Measurements from ENCODE around the gene NENF. TPM values are rescaled to one million over a fixed set of nuclear protein-coding genes. Genes with fewer than 3 reads are reported as not detected.

The NENF gene
- polyA plus RNA-seq, 1 of the 3 experiments (the other 2 are of a cell fraction), result 78.7 TPM

GRCh38 chr1:212413902-212414327, 18.8 kb upstream of the NENF start:
- no peaks in the 10 kb centered on the region for H3K9me3 ChIP-seq
- H4K20me1 ChIP-seq (ENCODE audit: insufficient read depth), result no peaks in the 10 kb centered on the region
- WGBS (ENCODE audit: low lambda C conversion rate), result 22% methylated on average over 20 of the region's 21 CpGs
- H3K79me2 ChIP-seq (ENCODE audit: insufficient read depth), result 0 out of 2 replicates have a peak, but pooled peaks cover 6% of the 10 kb centered on the region
- H3K4me2 ChIP-seq, result peak overlapping the region; percentile 79
- peak; percentile 20; the same call in 1 of the 2 replicates for TF ChIP-seq MXI1 (IDR thresholded peaks at IDR 0.05; ENCODE audit: low read depth, low read length)
- no peak for TF ChIP-seq GABPA (IDR thresholded peaks at IDR 0.05; ENCODE audit: low read depth)
- DNase-seq, result peak; percentile 68
- H3K9me2 ChIP-seq, result no peaks in the 10 kb centered on the region
- H3K9ac ChIP-seq, result peak overlapping the region; percentile 64; the same call in 1 of the 2 replicates
- peak overlapping the region; percentile 78 to 87 for H3K4me3 ChIP-seq (ENCODE audit: low read depth in 2 of 2, low read length in 1 of 2)
- peak overlapping the region; percentile 95 for H2AFZ ChIP-seq (ENCODE audit: low read depth)
- no peaks in the 10 kb centered on the region for H3K27me3 ChIP-seq (ENCODE audit: insufficient read depth)
- CTCF ChIA-PET, result interaction anchor here (0.7 to 1.4 kb wide), 2 partner anchors 25 to 42 kb away, joined by 3 to 9 read pairs; no protein-coding TSS in a partner anchor
- H3K36me3 ChIP-seq (replicated peaks in 1 of 2; ENCODE audit: control insufficient read depth in 1 of 2, insufficient read depth in 2 of 2, low read length in 1 of 2), result peaks cover 2 to 25% of the 10 kb centered on the region in 2 experiments
- POLR2A ChIA-PET, result no interaction called here
- H3K4me1 ChIP-seq (ENCODE audit: control insufficient read depth in 1 of 2, insufficient read depth in 2 of 2, low read depth in 1 of 2, low read length in 1 of 2), result peaks cover 0 to 9% of the 10 kb centered on the region in 2 experiments; a peak in 1 of 4 replicates
- no peaks in the 10 kb centered on the region for H3F3A ChIP-seq (replicated peaks; ENCODE audit: insufficient read depth)
- no peak overlapping the region for H3K27ac ChIP-seq (ENCODE audit: low read depth in 2 of 2, low read length in 1 of 2)

- peak; percentile 98 for DNase-seq
- no peaks in the 10 kb centered on the region for H3K9me2 ChIP-seq
- 2% methylated on average over 39 of the region's 74 CpGs for WGBS (ENCODE audit: low lambda C conversion rate)
- CTCF ChIA-PET, result interaction anchor here (1.1 to 1.9 kb wide), 3 partner anchors 41 to 344 kb away, joined by 3 to 9 read pairs (median 5); no protein-coding TSS in a partner anchor
- peak within 1 kb of the TSS; percentile 79 for H3K4me2 ChIP-seq
- peak within 1 kb of the TSS; percentile 78 to 87 for H3K4me3 ChIP-seq (ENCODE audit: low read depth in 2 of 2, low read length in 1 of 2)
- H4K20me1 ChIP-seq (ENCODE audit: insufficient read depth), result no peaks in the 10 kb centered on the region
- H2AFZ ChIP-seq (ENCODE audit: low read depth), result peak within 1 kb of the TSS; percentile 95
- no peaks in the 10 kb centered on the region for H3K9me3 ChIP-seq
- 0 out of 2 replicates have a peak, but pooled peaks cover 6% of the 10 kb centered on the region for H3K79me2 ChIP-seq (ENCODE audit: insufficient read depth)
- POLR2A ChIA-PET, result no interaction called here
- H3K27ac ChIP-seq (ENCODE audit: low read depth in 2 of 2, low read length in 1 of 2), result peak within 1 kb of the TSS in 1 of 2 experiments; percentile 67; a peak in 1 of 4 replicates
- no peaks in the 10 kb centered on the region for H3F3A ChIP-seq (replicated peaks; ENCODE audit: insufficient read depth)
- peak within 1 kb of the TSS; percentile 64; the same call in 1 of the 2 replicates for H3K9ac ChIP-seq
- peaks cover 0 to 9% of the 10 kb centered on the region in 2 experiments; a peak in 1 of 4 replicates for H3K4me1 ChIP-seq (ENCODE audit: control insufficient read depth in 1 of 2, insufficient read depth in 2 of 2, low read depth in 1 of 2, low read length in 1 of 2)
- no peaks in the 10 kb centered on the region for H3K27me3 ChIP-seq (ENCODE audit: insufficient read depth)
- H3K36me3 ChIP-seq (replicated peaks in 1 of 2; ENCODE audit: control insufficient read depth in 1 of 2, insufficient read depth in 2 of 2, low read length in 1 of 2), result peaks cover 2 to 19% of the 10 kb centered on the region in 2 experiments
- TF ChIP-seq EP300 (IDR thresholded peaks at IDR 0.05; ENCODE audit: borderline replicate concordance in 1 of 2, low read depth in 1 of 2, low read length in 1 of 2) (no peak), GABPA (IDR thresholded peaks at IDR 0.05; ENCODE audit: low read depth) (no peak), YY1 (IDR thresholded peaks at IDR 0.05; ENCODE audit: low read depth) (no peak), TAF1 (IDR thresholded peaks at IDR 0.05; ENCODE audit: borderline replicate concordance, low read depth, low read length) (no peak; the same call in 1 of the 2 replicates), FOXM1 (IDR thresholded peaks at IDR 0.05; ENCODE audit: low read depth) (no peak), SIN3A (IDR thresholded peaks at IDR 0.05; ENCODE audit: borderline replicate concordance, low read depth, low read length) (0 out of 2 replicates have a peak, but pooled peaks have one; percentile 18), GATA2 (CRISPR knock-in tag; IDR thresholded peaks at IDR 0.05) (no peak), FOSL2 (IDR thresholded peaks at IDR 0.05; ENCODE audit: borderline replicate concordance, low read depth) (no peak), ZBTB33 (IDR thresholded peaks at IDR 0.05; ENCODE audit: borderline replicate concordance, low read depth) (no peak), TCF12 (IDR thresholded peaks at IDR 0.05) (no peak), CHD2 (IDR thresholded peaks at IDR 0.05; ENCODE audit: low read length, partially characterized antibody) (peak; percentile 15), NRF1 (IDR thresholded peaks at IDR 0.05; ENCODE audit: low read depth, low read length) (peak; percentile 91), RCOR1 (IDR thresholded peaks at IDR 0.05; ENCODE audit: low read length) (no peak), ELF1 (IDR thresholded peaks at IDR 0.05) (no peak), IRF3 (IDR thresholded peaks at IDR 0.05; ENCODE audit: low read depth, low read length) (no peak), FOXJ3 (CRISPR knock-in tag; IDR thresholded peaks at IDR 0.05) (no peak), RFX5 (IDR thresholded peaks at IDR 0.05; ENCODE audit: low read length) (no peak), MEF2A (IDR thresholded peaks at IDR 0.05; ENCODE audit: borderline replicate concordance, low read depth) (no peak), TEAD4 (IDR thresholded peaks at IDR 0.05; ENCODE audit: borderline replicate concordance, insufficient read depth) (no peak), EZH2phosphoT487 (IDR thresholded peaks at IDR 0.05; ENCODE audit: borderline replicate concordance, low read depth) (no peak), USF2 (IDR thresholded peaks at IDR 0.05; ENCODE audit: borderline replicate concordance, low read depth, low read length) (peak; percentile 43; the same call in 1 of the 2 replicates), RXRA (IDR thresholded peaks at IDR 0.05; ENCODE audit: borderline replicate concordance, low read depth) (no peak)
Measured at GRCh38 chr1:212414328-212415106, 18.2 kb upstream of the NENF start, which contains the start of gene PACC1. PACC1 (minus strand) TSS chr1:212414886; CDS start chr1:212414757, 129 bp downstream.

All from SK-N-SH (cell line).